Astrocyte (in vitro differentiated cells and primary cell): ENCODE data around the gene SALL4. TPM values are rescaled to one million over a fixed set of nuclear protein-coding genes. Genes with fewer than 3 reads are reported as not detected.

Experiments
- DNase-seq: peaks from one replicate; pipeline ENCODE4 v3.0.0-alpha.2; 2010; ENCODE audit warnings: low read depth
- FAIRE-seq: peaks from 2 replicates; lab custom pipeline; 2011; peaks lifted over from hg19 to GRCh38; lab: Jason Lieb, UNC
- H2AFZ ChIP-seq: 2 replicates; pipeline ENCODE4 v1.6.0; 2012; ENCODE audit warnings: low read depth, low read length, inconsistent platforms
- H3K27ac ChIP-seq: 2 replicates; pipeline ENCODE4 v1.5.1; 2011; ENCODE audit warnings: low read depth, low read length, inconsistent platforms
- H3K27me3 ChIP-seq: 2 replicates; pipeline ENCODE4 v1.6.0; 2011; ENCODE audit warnings: low read length, inconsistent platforms; ENCODE audit not compliant: insufficient read depth
- H3K36me3 ChIP-seq: 2 replicates; pipeline ENCODE4 v1.5.1; 2011; ENCODE audit warnings: low read length, inconsistent platforms; ENCODE audit not compliant: insufficient read depth
- H3K4me1 ChIP-seq: 2 replicates; pipeline ENCODE4 v1.5.1; 2011; ENCODE audit warnings: low read length, inconsistent platforms; ENCODE audit not compliant: insufficient read depth
- H3K4me2 ChIP-seq: 2 replicates; pipeline ENCODE4 v1.6.0; 2012; ENCODE audit warnings: low read length, inconsistent platforms
- H3K4me3 ChIP-seq: 2 replicates; pipeline ENCODE4 v1.5.1; 2011; ENCODE audit warnings: low read depth, mild to moderate bottlenecking, low read length, inconsistent platforms; ENCODE audit not compliant: insufficient read depth
- H3K79me2 ChIP-seq: 2 replicates; pipeline ENCODE4 v1.6.0; 2012; ENCODE audit warnings: mild to moderate bottlenecking, low read length, inconsistent platforms; ENCODE audit not compliant: insufficient read depth
- H3K9ac ChIP-seq: 2 replicates; pipeline ENCODE4 v1.6.0; 2012; ENCODE audit warnings: mild to moderate bottlenecking, low read length, inconsistent platforms
- H3K9me3 ChIP-seq: 2 replicates; pipeline ENCODE4 v1.5.1; 2012; ENCODE audit warnings: low read depth, mild to moderate bottlenecking, low read length, inconsistent platforms; ENCODE audit not compliant: insufficient read depth
- H4K20me1 ChIP-seq: 2 replicates; pipeline ENCODE4 v1.6.0; 2012; ENCODE audit warnings: low read length, inconsistent platforms; ENCODE audit not compliant: insufficient read depth
- H3K27ac Mint-ChIP-seq: one replicate; pipeline ENCODE4 v1.8.0; 2021; ENCODE audit warnings: mild to moderate bottlenecking, mixed read lengths; ENCODE audit not compliant: unreplicated experiment
- H3K27me3 Mint-ChIP-seq: one replicate; pipeline ENCODE4 v1.8.0; 2021; ENCODE audit warnings: low read depth, mixed read lengths; ENCODE audit not compliant: unreplicated experiment
- H3K36me3 Mint-ChIP-seq: one replicate; pipeline ENCODE4 v1.8.0; 2021; ENCODE audit warnings: low read depth, mixed read lengths; ENCODE audit not compliant: unreplicated experiment
- H3K4me1 Mint-ChIP-seq: one replicate; pipeline ENCODE4 v1.8.0; 2021; ENCODE audit warnings: low read depth, mixed read lengths; ENCODE audit not compliant: unreplicated experiment
- H3K4me3 Mint-ChIP-seq: one replicate; pipeline ENCODE4 v1.8.0; 2021; ENCODE audit warnings: mild to moderate bottlenecking, moderate library complexity, mixed read lengths; ENCODE audit not compliant: unreplicated experiment
- H3K9me3 Mint-ChIP-seq: one replicate; pipeline ENCODE4 v1.8.0; 2021; ENCODE audit warnings: mild to moderate bottlenecking, mixed read lengths; ENCODE audit not compliant: unreplicated experiment
- EZH2 ChIP-seq: IDR thresholded peaks from 2 replicates; pipeline ENCODE4 v1.6.1; 2012; ENCODE audit warnings: mild to moderate bottlenecking, low read length, inconsistent platforms; ENCODE audit not compliant: insufficient read depth
- total RNA-seq: library from RNA; stranded (reverse); gene quantifications from 2 replicates; pipeline ENCODE4 v1.2.1, GENCODE V29; 2021
- TF ChIP-seq, protein P1 (sequence below): IDR thresholded peaks from 2 replicates; pipeline ENCODE4 v1.5.1; 2011; ENCODE audit warnings: low read depth, mild to moderate bottlenecking, inconsistent platforms, low read length, moderate library complexity; ENCODE audit not compliant: insufficient read depth

The SALL4 gene
- total RNA-seq, 1 donor from 2014 or later: 21.7 TPM

DNA sequence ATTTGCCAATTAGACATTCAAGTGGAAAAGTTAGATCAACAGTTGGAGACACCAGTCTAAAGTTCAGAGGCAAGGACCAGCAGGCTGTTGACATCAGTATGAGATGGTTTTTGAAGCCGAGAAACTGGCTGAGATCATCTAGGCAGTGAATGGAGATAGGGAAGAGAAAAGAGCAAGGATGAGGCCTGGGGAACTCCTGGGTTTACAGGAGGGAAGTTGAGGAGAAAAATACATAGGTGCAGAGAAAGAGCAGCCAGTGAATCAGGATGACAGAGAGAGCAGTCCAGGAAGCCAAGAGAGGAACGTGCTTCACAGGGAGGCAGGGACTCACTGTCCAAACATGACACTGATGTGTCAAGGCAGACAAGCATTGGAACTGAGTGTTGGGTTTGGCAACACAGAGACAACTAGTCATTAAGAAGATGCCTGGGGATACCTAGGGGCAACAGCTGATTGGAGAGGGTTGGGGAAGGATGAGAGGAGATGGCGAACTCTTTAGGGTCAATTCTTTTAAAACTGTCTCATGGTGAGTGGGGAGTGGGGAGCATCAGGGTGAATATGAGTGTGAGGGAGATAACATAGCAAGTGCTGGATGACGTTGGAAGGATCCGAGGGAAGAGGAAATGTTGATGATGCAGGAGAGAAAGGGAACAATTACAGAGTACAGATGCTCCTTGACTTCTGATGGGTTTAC lies 13.2 kb upstream of the SALL4 start:
- Mint-ChIP-seq H3K27ac (no peak overlapping the region), H3K27me3 (peaks cover 3% of the 10 kb centered on the region), H3K4me1 (no peaks in the 10 kb centered on the region), H3K36me3 (no peaks in the 10 kb centered on the region), H3K9me3 (no peaks in the 10 kb centered on the region), H3K4me3 (no peak overlapping the region)
- Histone ChIP-seq H2AFZ (no peak overlapping the region), H3K9me3 (no peaks in the 10 kb centered on the region), H3K36me3 (no peaks in the 10 kb centered on the region), H3K4me1 (no peaks in the 10 kb centered on the region), H3K9ac (no peak overlapping the region), H3K4me2 (no peak overlapping the region), H3K79me2 (no peaks in the 10 kb centered on the region), H3K27me3 (no peaks in the 10 kb centered on the region), H4K20me1 (no peaks in the 10 kb centered on the region), H3K4me3 (no peak overlapping the region), H3K27ac (no peak overlapping the region)
- TF ChIP-seq, protein P1, sequence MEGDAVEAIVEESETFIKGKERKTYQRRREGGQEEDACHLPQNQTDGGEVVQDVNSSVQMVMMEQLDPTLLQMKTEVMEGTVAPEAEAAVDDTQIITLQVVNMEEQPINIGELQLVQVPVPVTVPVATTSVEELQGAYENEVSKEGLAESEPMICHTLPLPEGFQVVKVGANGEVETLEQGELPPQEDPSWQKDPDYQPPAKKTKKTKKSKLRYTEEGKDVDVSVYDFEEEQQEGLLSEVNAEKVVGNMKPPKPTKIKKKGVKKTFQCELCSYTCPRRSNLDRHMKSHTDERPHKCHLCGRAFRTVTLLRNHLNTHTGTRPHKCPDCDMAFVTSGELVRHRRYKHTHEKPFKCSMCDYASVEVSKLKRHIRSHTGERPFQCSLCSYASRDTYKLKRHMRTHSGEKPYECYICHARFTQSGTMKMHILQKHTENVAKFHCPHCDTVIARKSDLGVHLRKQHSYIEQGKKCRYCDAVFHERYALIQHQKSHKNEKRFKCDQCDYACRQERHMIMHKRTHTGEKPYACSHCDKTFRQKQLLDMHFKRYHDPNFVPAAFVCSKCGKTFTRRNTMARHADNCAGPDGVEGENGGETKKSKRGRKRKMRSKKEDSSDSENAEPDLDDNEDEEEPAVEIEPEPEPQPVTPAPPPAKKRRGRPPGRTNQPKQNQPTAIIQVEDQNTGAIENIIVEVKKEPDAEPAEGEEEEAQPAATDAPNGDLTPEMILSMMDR: no peak
- no peak for TF ChIP-seq EZH2
- FAIRE-seq (no peak), DNase-seq (no peak)

DNA sequence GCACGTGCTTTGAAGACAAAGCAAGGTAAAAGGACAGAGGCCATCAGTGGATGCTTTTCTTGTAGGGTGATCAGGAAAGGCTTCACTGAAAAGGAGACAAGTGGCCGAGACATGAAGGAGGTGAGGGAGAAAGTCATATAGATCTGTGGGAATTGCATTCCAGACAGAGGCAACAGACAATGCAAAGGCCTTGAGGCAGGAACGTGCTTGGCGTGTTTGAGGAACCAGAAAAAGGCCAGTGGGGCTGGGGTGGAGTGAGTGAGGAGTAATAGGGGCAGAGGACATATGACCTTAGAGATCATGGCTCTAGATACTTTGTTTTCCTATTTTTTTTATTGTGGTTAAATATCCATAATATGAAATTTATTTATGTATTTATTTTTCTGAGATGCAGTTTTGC lies 10.5 kb upstream of the SALL4 start:
- no peak for DNase-seq
- no peaks in the 10 kb centered on the region for H3K9me3 Mint-ChIP-seq
- H3K4me1 Mint-ChIP-seq: no peaks in the 10 kb centered on the region
- TF ChIP-seq, protein P1: no peak
- TF ChIP-seq EZH2: no peak
- no peak overlapping the region for H3K4me3 Mint-ChIP-seq
- no peak overlapping the region for H3K4me2 ChIP-seq
- peaks cover 3% of the 10 kb centered on the region for H3K27me3 Mint-ChIP-seq
- no peaks in the 10 kb centered on the region for H3K36me3 ChIP-seq
- no peak for FAIRE-seq
- no peak overlapping the region for H2AFZ ChIP-seq
- H3K36me3 Mint-ChIP-seq: no peaks in the 10 kb centered on the region
- no peak overlapping the region for H3K27ac ChIP-seq
- H3K9me3 ChIP-seq: no peaks in the 10 kb centered on the region
- no peaks in the 10 kb centered on the region for H4K20me1 ChIP-seq
- no peaks in the 10 kb centered on the region for H3K79me2 ChIP-seq
- H3K9ac ChIP-seq: no peak overlapping the region
- no peak overlapping the region for H3K27ac Mint-ChIP-seq
- no peaks in the 10 kb centered on the region for H3K27me3 ChIP-seq
- H3K4me1 ChIP-seq: no peaks in the 10 kb centered on the region
- H3K4me3 ChIP-seq: no peak overlapping the region

DNA sequence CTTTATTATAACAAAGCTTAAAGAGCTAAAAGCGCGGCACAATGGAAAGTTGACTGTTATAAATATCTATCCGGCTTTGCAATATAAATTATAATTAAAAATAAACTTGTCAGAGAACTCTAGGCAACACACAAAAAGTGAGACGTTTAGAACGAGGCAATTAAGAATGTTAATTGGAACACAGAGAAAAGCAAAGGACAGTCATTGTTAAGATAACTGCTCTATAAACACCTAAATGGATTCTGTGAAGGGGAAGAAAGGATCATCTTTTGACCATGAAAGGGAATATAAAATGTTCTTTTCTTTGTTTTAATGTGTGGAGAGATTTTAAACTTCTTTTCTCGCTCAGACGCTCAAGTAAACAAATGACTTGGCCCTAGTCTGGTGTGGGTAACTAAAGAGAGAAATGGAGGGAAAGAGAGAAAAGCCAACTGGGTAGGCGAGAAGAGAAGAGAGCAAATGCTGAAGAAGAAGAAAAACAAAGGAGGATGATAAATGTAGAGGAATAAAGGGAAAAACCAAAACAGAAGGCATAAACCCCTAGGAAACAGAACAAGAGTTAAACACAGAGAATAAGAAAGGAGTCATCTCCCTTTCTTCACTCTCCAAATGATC lies 9.3 kb upstream of the SALL4 start:
- H2AFZ ChIP-seq: no peak overlapping the region
- DNase-seq: no peak
- FAIRE-seq: no peak
- no peaks in the 10 kb centered on the region for H3K4me1 ChIP-seq
- no peak overlapping the region for H3K4me2 ChIP-seq
- no peak overlapping the region for H3K27ac ChIP-seq
- Mint-ChIP-seq H3K4me1 (no peaks in the 10 kb centered on the region), H3K27ac (no peak overlapping the region), H3K36me3 (no peaks in the 10 kb centered on the region), H3K27me3 (peaks cover 3% of the 10 kb centered on the region), H3K9me3 (no peaks in the 10 kb centered on the region), H3K4me3 (no peak overlapping the region)
- no peaks in the 10 kb centered on the region for H4K20me1 ChIP-seq
- TF ChIP-seq EZH2: no peak
- TF ChIP-seq, protein P1: no peak
- H3K36me3 ChIP-seq: no peaks in the 10 kb centered on the region
- no peak overlapping the region for H3K4me3 ChIP-seq
- no peaks in the 10 kb centered on the region for H3K27me3 ChIP-seq
- H3K79me2 ChIP-seq: no peaks in the 10 kb centered on the region
- H3K9ac ChIP-seq: no peak overlapping the region
- no peaks in the 10 kb centered on the region for H3K9me3 ChIP-seq
